ENCODE measurements around the gene ST3GAL4.

GRCh38 chr11:126415669-126416420 is 60.4 kb downstream of the ST3GAL4 start:
- no peak for TF ChIP-seq CTCF (IDR thresholded peaks at IDR 0.05)
- no peak for TF ChIP-seq REST (IDR thresholded peaks at IDR 0.05)
- TF ChIP-seq MAX (IDR thresholded peaks at IDR 0.05) = no peak
- no peak for TF ChIP-seq POLR2AphosphoS2 (conservative IDR thresholded peaks at IDR 0.05; ENCODE audit: low read length)
- TF ChIP-seq MAZ (IDR thresholded peaks at IDR 0.05; ENCODE audit: borderline replicate concordance, low read depth, low read length) = no peak
- TF ChIP-seq KDM5A (IDR thresholded peaks at IDR 0.05) = no peak
- no peak for TF ChIP-seq NR3C1 (IDR thresholded peaks at IDR 0.05)
- no peak for TF ChIP-seq CEBPB (IDR thresholded peaks at IDR 0.05)
- no peak for TF ChIP-seq EP300 (IDR thresholded peaks at IDR 0.05)

Measured in A549 (cell line).